Gastrocnemius medialis (tissue), 4 donors: ENCODE measurements around the gene SLC66A1. TPM values are rescaled to one million over a fixed set of nuclear protein-coding genes. Genes with fewer than 3 reads are reported as not detected.

Experiments
- ATAC-seq, 2 donors: fragments of 150-250 bp; one replicate each; pipeline ENCODE4 v1.9.1; 2016
- DNase-seq, 2 donors: peaks; one replicate each; pipeline ENCODE4 v3.0.0-alpha.2; 2019
- H3K27ac ChIP-seq, 4 donors: fragments of 200-600 bp; sonication (generic); 1 replicate in 1 of 4; 2 replicates in 3 of 4; pipeline ENCODE4 v1.5.1; 2016 to 2018; ENCODE audit warnings: mild to moderate bottlenecking in 2 of 4, moderate library complexity in 1 of 4
- H3K27me3 ChIP-seq, 3 donors: fragments of 200-600 bp; sonication (generic) in 2 of 3; 1 replicate in 1 of 3; 2 replicates in 2 of 3; pipeline versions ENCODE4 v1.5.1 to v1.6.0; 2016 to 2019; ENCODE audit warnings: mild to moderate bottlenecking in 1 of 3, moderate library complexity in 1 of 3
- H3K36me3 ChIP-seq, 2 donors: fragments of 200-600 bp; sonication (generic) in 1 of 2; one replicate each; pipeline ENCODE4 v1.5.1; 2017 to 2018
- H3K4me1 ChIP-seq, 2 donors: fragments of 200-600 bp; sonication (generic) in 1 of 2; one replicate each; pipeline ENCODE4 v1.5.1; 2016 to 2017; ENCODE audit warnings: mild to moderate bottlenecking in 2 of 2
- H3K4me3 ChIP-seq, 4 donors: fragments of 200-600 bp; sonication (generic) in 3 of 4; 1 replicate in 1 of 4; 2 replicates in 3 of 4; pipeline ENCODE4 v1.5.1; 2016 to 2019; ENCODE audit warnings: mild to moderate bottlenecking in 2 of 4
- H3K9me3 ChIP-seq, 3 donors: fragments of 200-600 bp; sonication (generic) in 2 of 3; 1 replicate in 1 of 3; 2 replicates in 2 of 3; pipeline ENCODE4 v1.5.1; 2016 to 2019
- CTCF ChIP-seq, 5 experiments: fragments of 450-650 bp in 3 of 5; fragments of 200-600 bp in 2 of 5; sonication (generic) in 2 of 5; IDR thresholded peaks in 4 of 5; conservative IDR thresholded peaks in 1 of 5; 1 replicate in 4 of 5; 2 replicates in 1 of 5; pipeline ENCODE4 v1.5.1; 2016 to 2019; ENCODE audit warnings: antibody characterized with exemption in 5 of 5, mild to moderate bottlenecking in 3 of 5, moderate library complexity in 3 of 5
- POLR2A ChIP-seq, 2 donors: fragments of 450-650 bp; IDR thresholded peaks; one replicate each; pipeline ENCODE4 v1.6.1; 2017; ENCODE audit warnings: antibody characterized with exemption in 2 of 2, mild to moderate bottlenecking in 2 of 2, moderate library complexity in 2 of 2
- in situ Hi-C, 4 donors: fragments of 200-750 bp; cut with MboI; loops; one replicate each; pipeline versions ENCODE4 v1.15.0 to v1.8.0; 2017; ENCODE audit warnings: low sequenced_read_pairs in 4 of 4
- intact Hi-C: fragments of 100-400 bp; cut with DNase I; formaldehyde crosslinking; loops from one replicate; pipeline ENCODE4 v1.15.1; 2023; ENCODE audit warnings: low total_unique reads
- total RNA-seq, 4 donors: library from RNA; depleted of rRNA; stranded (reverse); fragments of >200 nt; gene quantifications; one replicate each; pipeline versions ENCODE4 v1.1.0 to v1.2.3, GENCODE V29; 2016

SLC66A1 gene
- total RNA-seq, 4 donors from 2014 or later, result 13.9 to 30.0 (median 19.3) TPM

DNA sequence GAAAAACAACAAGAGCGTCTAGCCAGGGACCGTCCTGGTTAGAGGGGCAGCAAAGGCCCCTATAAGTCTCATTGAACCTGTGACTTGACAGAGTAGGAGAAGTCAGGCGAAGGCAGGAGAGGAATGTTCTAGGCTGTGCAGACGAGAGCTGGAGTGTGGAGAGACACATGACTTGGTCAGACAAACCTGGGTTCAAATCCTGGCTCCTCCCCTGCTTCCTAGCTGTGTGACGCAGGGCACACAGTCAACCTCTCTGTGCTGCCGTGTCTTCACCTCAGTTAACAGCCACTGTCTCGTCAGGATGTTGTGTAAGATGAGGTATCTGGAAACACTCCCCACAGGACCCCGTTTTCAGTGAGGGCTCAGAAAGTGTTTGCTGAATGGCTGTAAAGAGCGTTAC is 15.6 kb downstream of the SLC66A1 start:
- Histone ChIP-seq H3K27ac (no peak overlapping the region), H3K27me3 (no peaks in the 10 kb centered on the region), H3K36me3 (peaks cover 0 to 66% of the 10 kb centered on the region in 2 donors), H3K9me3 (no peaks in the 10 kb centered on the region), H3K4me1 (no peaks in the 10 kb centered on the region), H3K4me3 (no peak overlapping the region)
- intact Hi-C loops (no loop called here), in situ Hi-C loops (no loop called here)
- no peak for ATAC-seq
- TF ChIP-seq POLR2A (IDR thresholded peaks at IDR 0.05) (no peak), CTCF (IDR thresholded peaks at IDR 0.05 in 4 of 5, conservative IDR thresholded peaks at IDR 0.05 in 1 of 5) (no peak)
- DNase-seq, result no peak

- in situ Hi-C loops, result no loop called here
- Histone ChIP-seq H3K27me3 (no peaks in the 10 kb centered on the region), H3K27ac (no peak overlapping the region), H3K4me1 (no peaks in the 10 kb centered on the region), H3K4me3 (no peak overlapping the region), H3K9me3 (no peaks in the 10 kb centered on the region), H3K36me3 (peaks cover 0 to 61% of the 10 kb centered on the region in 2 donors)
- intact Hi-C loops, result no loop called here
- ATAC-seq (no peak), DNase-seq (no peak)
- TF ChIP-seq POLR2A (IDR thresholded peaks at IDR 0.05), result no peak
- TF ChIP-seq CTCF (IDR thresholded peaks at IDR 0.05 in 4 of 5, conservative IDR thresholded peaks at IDR 0.05 in 1 of 5), result no peak
Observed at GRCh38 chr1:19328486-19328885, 16.4 kb downstream of the SLC66A1 start.

DNA sequence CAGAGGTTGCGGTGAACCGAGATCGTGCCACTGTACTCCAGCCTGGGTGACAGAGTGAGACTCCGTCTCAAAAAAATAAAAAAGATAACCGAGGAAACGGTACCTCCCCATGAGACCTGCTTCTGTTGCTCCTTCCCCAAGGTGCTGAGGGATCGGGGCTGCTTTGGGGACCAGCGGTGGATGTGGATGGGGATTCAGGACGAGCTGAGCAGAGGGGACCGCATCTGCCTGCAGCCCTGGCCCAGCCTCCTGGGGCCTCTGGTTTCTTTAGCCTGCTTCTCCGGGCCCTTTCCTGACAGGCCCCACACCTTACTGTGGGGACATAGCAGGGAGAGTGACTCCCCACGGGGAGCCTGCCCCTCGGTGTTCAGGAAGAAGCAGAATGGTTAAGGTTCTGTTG is 17.1 kb downstream of the SLC66A1 start:
- ATAC-seq (no peak), DNase-seq (no peak)
- no peaks in the 10 kb centered on the region for H3K4me1 ChIP-seq
- H3K9me3 ChIP-seq, result no peaks in the 10 kb centered on the region
- peaks cover 0 to 53% of the 10 kb centered on the region in 2 donors for H3K36me3 ChIP-seq
- no peaks in the 10 kb centered on the region for H3K27me3 ChIP-seq
- no peak overlapping the region for H3K4me3 ChIP-seq
- H3K27ac ChIP-seq, result no peak overlapping the region
- in situ Hi-C loops, result no loop called here
- intact Hi-C loops, result no loop called here
- no peak for TF ChIP-seq CTCF (IDR thresholded peaks at IDR 0.05 in 4 of 5, conservative IDR thresholded peaks at IDR 0.05 in 1 of 5)

DNA sequence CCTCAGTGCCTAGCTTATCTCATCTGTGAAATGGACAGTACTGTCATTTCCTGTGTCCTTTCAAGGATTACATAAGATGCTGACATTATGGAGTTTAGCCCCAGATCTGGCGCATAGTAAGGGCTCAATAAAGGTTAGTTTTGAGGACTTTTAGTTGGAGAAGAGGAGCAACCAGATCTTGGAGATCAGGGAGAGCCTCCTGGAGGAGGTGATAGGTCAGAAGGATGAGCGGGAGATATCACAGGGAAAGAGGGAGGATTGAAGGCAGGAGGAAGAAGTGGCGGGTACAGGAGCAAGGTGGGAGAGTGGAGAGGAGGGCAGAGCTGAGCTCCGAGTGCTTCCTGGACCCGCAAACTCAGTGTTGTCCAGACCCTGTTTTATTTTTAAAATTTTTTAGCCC is 17.5 kb downstream of the SLC66A1 start:
- TF ChIP-seq CTCF (IDR thresholded peaks at IDR 0.05 in 4 of 5, conservative IDR thresholded peaks at IDR 0.05 in 1 of 5), result no peak
- TF ChIP-seq POLR2A (IDR thresholded peaks at IDR 0.05), result no peak
- intact Hi-C loops (no loop called here), in situ Hi-C loops (no loop called here)
- Histone ChIP-seq H3K36me3 (peaks cover 0 to 49% of the 10 kb centered on the region in 2 donors), H3K9me3 (no peaks in the 10 kb centered on the region), H3K4me3 (no peak overlapping the region), H3K27me3 (no peaks in the 10 kb centered on the region), H3K4me1 (no peaks in the 10 kb centered on the region), H3K27ac (no peak overlapping the region)
- no peak for DNase-seq
- ATAC-seq, result no peak

- Histone ChIP-seq H3K4me1 (no peaks in the 10 kb centered on the region), H3K27me3 (no peaks in the 10 kb centered on the region), H3K36me3 (peaks cover 0 to 39% of the 10 kb centered on the region in 2 donors), H3K4me3 (no peak overlapping the region), H3K9me3 (no peaks in the 10 kb centered on the region), H3K27ac (no peak overlapping the region)
- ATAC-seq (no peak), DNase-seq (no peak)
- TF ChIP-seq CTCF (IDR thresholded peaks at IDR 0.05 in 4 of 5, conservative IDR thresholded peaks at IDR 0.05 in 1 of 5), result no peak
- no peak for TF ChIP-seq POLR2A (IDR thresholded peaks at IDR 0.05)
- in situ Hi-C loops, result no loop called here
- intact Hi-C loops, result no loop called here
Observed at GRCh38 chr1:19330449-19331135, 18.5 kb downstream of the SLC66A1 start.
